ENCODE measurements around the gene SUCLA2.
"Not testable (repeated sequence)": the region's sequence is repeated elsewhere in the genome, so short reads cannot be mapped to it uniquely, and the experiment has no call there.

SUCLA2 gene

DNA sequence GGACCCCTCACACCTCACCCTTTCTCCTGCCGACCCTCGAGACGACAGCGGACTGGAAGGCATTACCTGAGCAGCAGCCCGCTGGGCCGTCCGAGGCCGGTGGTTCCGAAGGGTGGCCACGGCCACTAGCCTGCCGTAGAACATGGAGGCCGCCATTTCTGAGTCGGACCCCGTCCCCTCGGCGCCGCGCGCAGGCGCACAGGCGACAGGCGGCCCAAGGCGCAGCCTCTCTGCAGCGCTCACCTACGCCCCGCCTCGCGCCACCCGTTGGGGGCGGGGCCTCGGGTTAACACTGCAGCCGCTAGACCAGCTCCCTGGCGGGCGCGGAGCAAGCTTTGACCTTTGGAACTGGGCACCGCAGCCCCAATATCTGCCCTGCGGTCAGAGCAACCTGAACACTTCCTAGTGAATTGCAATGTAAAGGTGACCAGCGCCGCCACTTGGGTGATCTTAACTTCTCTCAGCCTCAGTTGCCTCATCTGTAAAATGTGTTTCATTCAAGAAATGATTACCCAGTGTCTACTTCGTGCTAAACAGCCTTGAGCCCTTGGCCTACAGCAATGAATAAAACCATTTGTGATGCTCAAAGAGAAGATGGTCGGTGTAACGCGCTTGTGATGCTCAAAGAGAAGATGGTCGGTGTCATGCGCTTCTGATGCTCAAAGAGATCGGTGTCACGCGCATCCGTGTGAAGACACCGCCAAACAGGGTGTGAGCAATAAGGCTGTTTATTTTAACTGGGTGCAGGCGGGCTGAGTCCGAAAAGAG lies at the start of gene SUCLA2:
TSS of gene SUCLA2 (minus strand) at position 160 of the 768 bp plus-strand sequence. CDS start at position 156, 4 bp downstream.
- peak; percentile 1 for DNase-seq

- no peak for DNase-seq
Observed at GRCh38 chr13:48050550-48050949, 49.5 kb upstream of the SUCLA2 start.

GRCh38 chr13:48043789-48044503 lies 42.9 kb upstream of the SUCLA2 start:
- no peak for DNase-seq

GRCh38 chr13:48042894-48043293 lies 41.8 kb upstream of the SUCLA2 start:
- DNase-seq, result no peak

DNA sequence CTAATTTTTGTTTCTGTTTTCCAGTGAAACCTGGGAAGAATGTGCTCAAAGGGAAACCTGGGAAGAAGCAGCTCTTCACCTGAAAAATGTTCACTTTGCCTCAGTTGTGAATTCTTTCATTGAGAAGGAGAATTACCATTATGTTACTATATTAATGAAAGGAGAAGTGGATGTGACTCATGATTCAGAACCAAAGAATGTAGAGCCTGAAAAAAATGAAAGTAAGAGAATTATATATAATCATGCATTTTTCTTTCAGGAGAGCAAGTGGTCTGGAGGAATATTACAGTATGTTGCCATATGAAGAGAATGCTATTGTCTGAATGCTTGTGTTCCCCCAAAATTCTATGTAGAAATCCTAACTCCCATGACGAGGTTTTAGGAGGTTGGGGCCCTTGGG lies 39.8 kb upstream of the SUCLA2 start:
- DNase-seq, result no peak

DNA sequence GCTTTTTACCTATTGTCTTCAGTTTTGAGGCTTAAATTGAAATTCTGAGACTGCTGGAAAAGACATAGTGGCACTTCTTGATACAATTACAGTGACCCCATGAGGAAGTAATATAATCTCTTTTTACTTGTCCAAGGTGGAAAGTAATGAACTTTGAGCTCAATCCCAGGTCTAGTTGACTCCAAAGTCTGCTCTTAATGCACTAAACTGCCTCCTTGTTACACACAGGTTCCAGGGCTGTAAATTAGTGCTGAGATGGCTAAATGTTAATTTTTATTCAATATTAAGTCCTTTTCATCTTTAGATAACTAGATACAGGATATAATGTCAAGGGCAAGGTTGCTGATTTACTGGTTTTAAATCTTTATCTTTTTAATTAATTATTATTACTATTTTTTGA lies 39.0 kb upstream of the SUCLA2 start:
- no peak for DNase-seq

- DNase-seq, result no peak
Observed at GRCh38 chr13:48038761-48039160, 37.7 kb upstream of the SUCLA2 start.

- DNase-seq, result peak; percentile 74
Observed at GRCh38 chr13:48037346-48038173, 36.5 kb upstream of the SUCLA2 start, which contains the start of gene NUDT15. Gene NUDT15, plus strand, starts transcription at chr13:48037726. Its CDS starts 21 bp downstream, at chr13:48037747.

DNA sequence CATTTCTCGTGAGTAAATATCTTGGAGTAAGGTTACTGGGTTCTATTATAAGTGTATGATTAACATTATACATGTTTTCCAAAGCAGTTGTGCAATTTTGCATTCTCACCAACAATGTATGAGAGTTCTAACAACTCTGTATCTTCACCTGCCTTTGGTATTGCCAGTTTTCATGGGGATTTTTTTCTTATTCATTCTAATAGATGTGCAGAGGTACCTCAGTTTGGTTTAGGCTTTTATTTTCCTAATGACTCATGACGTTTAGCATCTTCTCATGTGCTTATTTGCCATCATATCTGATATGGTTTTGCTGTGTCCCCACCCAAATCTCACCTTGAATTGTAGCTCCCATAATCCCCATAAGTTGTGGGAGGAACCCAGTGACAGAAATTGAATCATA lies 28.8 kb upstream of the SUCLA2 start:
- no peak for DNase-seq

DNA sequence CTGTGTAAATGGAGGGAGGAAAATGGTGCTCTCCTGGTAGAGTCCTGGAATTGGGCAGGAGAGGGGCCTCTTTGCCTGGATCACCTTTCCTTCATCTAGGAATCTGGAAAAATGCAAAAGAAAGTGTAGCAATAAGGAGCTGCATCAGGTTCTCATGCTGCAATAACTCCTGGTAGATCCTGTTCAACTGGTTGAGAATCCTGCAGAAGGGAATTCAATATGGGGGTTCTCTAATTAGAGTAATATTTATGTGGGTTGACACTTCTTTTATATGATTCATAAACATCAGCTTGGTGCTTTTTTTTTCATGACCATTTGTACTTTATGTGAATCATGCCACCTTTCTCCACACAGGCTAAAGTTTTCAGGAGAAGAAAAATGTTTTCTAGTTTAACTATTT lies 27.0 kb upstream of the SUCLA2 start:
- DNase-seq, result no peak

- no peak for DNase-seq
Observed at GRCh38 chr13:48019796-48020195, 18.7 kb upstream of the SUCLA2 start.

- no peak for DNase-seq
Observed at GRCh38 chr13:48018637-48019036, 17.6 kb upstream of the SUCLA2 start.

DNA sequence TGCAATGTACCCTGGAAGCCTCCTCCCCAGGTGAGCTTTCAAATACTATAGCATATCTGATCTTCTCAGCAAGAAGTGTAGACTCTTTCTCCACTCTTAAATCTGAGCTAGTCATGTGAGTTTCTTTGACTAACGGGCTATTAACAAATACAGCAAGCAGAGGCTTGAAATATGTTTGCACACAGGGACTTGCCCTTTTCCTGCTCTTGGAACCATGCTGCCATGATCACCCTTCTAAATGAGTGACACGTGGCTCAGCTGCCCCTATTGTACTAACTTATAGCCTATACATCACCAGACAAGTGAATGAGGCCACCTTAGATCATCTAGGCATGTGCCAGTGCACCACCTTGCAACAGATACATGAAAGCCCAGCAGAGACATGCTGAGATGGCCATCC lies 13.3 kb upstream of the SUCLA2 start:
- DNase-seq, result no peak

DNA sequence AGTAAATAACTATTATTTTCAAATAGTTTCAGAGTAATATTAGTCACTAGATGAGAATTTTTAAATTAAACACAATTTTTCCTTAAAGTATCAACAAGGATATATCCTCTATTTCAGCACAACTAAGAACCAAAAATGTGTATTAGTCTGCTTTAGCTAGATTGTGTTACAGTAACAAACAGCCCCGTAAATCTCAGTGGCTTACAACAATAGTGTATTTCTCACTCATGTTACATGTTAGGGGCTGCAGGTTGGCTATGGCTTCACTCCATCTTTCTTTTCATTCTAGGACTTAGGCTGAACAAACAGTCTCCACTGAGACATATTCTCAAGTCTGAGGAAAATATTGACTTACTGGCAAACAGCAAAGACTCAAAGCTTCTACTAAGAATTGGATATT lies 11.6 kb upstream of the SUCLA2 start:
- DNase-seq, result no peak

GRCh38 chr13:48010698-48011097 lies 9.6 kb upstream of the SUCLA2 start:
- no peak for DNase-seq

DNA sequence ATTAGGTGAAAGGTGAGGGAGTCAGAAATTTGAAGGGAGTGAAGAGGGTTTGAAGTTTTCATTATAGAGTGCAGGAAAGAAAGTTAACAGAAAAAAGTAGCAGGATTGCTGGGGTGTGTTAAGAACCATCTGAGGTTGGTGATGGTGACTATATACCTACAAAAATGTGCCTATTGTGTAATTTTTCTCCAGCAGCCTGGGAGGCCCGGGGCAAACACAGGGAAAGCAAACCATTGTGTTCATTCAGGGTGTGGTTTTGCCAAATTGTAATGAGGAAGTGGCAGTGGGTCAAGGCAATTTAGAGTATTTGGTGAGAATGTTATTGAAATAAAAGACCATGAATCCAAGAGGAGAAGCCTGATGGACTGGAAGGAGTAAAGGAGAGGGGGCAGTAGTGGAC lies 8.2 kb upstream of the SUCLA2 start:
- DNase-seq, result no peak

DNA sequence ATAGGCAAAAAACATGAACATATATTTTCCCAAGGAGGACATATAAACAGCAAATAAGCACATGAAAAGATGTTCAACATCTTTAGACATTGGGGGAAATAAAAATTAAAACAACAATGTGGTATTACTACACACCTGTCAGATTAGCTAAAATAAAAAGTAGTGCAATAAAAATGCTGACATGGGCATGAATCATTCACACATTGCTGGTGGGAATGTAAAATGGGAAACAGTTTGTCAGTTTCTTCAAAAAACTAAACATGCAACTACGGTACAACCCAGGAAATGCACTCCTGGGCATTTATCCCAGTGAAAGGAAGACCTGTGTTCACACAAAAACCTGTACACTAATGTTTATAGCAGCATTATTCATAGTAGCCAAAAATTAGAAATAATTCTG lies 5.3 kb upstream of the SUCLA2 start:
- DNase-seq, result no peak

- no peak for DNase-seq
Observed at GRCh38 chr13:48004201-48004600, 3.1 kb upstream of the SUCLA2 start.

DNA sequence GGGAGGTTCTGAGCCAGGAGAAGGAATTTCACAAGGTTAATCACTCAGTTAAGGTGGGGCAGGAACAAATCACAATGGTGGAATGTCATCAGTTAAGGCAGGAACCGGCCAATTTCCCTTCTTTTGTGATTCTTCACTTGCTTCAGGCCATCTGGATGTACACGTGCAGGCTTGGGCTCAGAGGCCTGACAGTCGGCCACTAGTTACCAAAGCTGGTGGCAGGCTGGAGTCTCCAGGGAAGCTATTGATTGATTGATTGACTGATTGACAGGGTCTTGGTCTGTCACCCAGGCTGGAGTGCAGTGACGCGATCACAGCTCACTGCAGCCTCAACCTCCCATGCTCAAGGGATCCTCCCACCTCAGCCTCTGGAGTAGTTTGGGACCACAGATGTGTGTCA lies 926 bp upstream of the SUCLA2 start:
- not testable (repeated sequence) for DNase-seq

GRCh38 chr13:48000559-48001113 lies 437 bp downstream of the SUCLA2 start:
- no peak for DNase-seq

- DNase-seq, result no peak
Observed at GRCh38 chr13:47999973-48000372, 1.1 kb downstream of the SUCLA2 start.

- no peak for DNase-seq
Observed at GRCh38 chr13:47997384-47997783, 3.7 kb downstream of the SUCLA2 start.

DNA sequence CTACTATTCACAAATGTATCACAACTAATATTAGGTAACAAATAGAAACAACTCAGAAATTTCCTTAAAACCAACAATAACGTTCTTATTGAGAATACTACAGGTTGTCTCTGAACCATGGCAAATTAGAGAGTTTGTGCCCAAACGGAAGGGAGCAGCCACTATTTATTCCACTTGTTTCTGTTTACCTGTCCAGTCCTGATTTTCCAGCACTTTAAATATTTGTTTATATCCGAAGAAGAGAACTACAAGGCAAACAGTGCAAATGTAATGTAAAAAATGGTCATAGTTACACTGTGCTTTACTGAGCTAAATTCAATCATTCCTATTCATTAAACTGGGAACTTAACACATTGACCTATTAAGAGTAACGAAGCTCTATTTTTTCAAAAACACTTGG lies 9.2 kb downstream of the SUCLA2 start:
- no peak for DNase-seq
